Left renal pelvis (tissue), 4 donors: ENCODE results near the gene LHX3. TPM values are rescaled to one million over a fixed set of nuclear protein-coding genes. Genes with fewer than 3 reads are reported as not detected.

Experiments
- DNase-seq, 4 donors: peaks; one replicate each; pipeline ENCODE4 v3.0.0-alpha.2; 2013; ENCODE audit warnings: low read depth in 4 of 4, low spot score in 3 of 4
- polyA plus RNA-seq, 4 donors: library from polyadenylated mRNA; unstranded; fragments of 120-200 nt; gene quantifications; one replicate each; pipeline ENCODE4 v1.2.1, GENCODE V29; 2013; ENCODE audit not compliant: insufficient read length in 4 of 4

Gene LHX3
- polyA plus RNA-seq, 4 donors, result not detected

DNA sequence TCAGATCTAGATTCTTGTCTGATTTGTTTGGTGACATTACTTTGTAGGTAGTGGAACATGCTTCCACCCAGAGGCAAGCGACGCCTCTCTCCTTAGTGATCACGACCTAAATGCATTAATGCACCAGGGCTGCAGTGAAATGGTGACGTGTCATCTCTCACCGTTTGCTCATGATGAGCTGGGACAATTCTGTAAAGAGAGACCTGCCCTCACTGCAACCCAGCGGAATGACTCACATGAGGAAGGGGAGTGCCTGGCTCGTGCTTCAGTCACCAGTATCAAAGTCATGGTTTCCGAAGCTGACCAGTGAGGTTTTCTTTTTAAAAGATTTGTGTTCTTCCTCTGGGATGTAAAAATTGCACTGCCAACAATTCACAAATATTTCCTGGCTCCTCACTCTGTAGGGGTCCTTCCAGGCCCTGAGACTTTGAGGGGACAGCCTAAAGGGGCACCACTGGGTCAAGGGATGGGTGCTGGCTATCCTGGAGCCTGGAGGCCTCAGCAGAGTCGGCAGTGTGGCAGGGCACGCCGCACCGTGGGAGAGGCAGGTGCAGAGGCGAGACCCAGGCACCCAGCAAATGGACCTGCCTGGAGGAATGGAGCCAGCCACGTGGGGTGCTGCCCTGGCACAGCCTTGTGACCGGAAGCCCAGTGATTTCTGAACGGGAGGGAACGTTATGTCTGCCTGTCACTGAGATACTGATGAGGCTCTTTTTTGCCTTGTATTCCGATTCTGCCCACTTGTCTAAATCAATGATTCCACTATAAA is 23.4 kb upstream of the LHX3 start:
- DNase-seq, result no peak

DNA sequence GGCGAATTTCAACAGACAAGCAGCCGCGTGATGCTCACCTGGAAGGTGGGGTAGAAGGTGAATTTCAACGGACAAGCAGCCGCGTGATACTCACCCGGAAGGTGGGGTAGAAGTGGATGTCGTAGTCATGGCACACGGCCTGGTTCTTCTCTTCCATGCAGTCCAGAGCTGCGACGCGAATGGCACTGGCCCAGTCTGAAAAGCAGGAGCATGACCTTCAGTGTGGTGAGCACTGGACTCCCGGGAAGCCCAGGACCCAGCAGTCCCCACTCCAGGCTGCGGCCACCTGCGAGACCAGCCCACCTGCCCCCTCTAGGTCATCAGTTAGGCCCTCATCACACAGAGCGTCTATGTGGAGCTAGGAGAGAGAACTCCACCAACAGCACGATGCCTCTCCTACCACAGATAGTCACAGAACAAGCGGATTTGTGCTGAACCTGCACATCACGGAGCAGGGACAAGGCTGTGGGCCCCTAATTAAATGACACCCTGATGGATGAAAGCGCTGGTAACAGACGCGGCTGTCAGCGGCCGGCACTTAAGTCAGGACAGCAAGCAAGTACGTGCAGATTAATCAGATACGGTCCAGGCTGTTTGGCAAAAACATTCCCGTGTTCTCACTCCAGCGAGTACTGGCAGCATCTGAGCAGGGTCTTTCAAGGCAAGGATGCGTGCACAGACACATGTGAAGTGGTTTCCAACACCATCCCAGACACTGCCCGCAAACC is 21.9 kb upstream of the LHX3 start:
- no peak for DNase-seq

DNA sequence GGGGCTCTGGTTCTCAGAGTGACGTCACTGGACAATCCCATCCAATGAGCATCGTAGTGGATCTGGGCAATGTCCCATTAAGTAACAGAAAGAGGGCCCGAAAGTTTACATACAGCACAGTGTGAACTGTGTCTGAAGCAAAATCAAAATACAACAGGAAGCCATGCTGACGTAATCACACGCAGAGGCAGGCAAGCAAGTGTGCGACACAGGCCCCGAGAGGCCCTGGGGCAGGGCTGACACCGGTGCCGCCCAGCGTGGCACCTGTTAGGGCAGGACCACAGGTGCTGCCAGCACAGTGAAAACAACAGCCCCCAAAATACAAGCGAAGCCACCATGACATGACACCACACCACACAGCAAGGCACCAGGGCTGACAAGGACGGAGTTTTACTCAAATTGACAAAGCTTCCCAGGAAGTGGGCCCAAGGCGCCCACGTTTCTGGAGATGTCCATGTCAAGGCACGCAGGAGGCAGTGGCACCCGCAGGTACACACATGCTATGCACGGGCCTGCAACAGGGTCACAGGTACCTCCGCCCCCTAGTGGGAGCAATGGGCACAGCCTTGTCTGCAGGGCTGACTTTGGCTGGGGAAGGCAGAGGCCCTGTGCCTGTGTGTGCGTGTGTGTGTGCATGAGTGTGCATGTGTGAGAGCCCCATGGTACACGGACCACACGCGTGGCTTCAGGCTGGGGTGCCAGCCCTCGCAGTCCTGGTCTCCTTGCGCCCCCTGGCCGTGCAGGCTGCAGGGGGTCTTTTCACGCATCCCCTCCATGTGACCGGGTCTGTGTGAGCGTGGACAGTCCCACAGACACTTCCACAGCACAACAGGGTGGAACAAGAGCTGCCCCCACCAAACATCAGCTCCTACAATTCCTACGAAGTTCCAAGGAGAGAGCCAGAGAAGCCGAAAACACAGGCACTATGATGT is 21.1 kb upstream of the LHX3 start:
- DNase-seq, result no peak

- DNase-seq, result no peak
Measured at GRCh38 chr9:136225366-136225747, 20.4 kb upstream of the LHX3 start.

DNA sequence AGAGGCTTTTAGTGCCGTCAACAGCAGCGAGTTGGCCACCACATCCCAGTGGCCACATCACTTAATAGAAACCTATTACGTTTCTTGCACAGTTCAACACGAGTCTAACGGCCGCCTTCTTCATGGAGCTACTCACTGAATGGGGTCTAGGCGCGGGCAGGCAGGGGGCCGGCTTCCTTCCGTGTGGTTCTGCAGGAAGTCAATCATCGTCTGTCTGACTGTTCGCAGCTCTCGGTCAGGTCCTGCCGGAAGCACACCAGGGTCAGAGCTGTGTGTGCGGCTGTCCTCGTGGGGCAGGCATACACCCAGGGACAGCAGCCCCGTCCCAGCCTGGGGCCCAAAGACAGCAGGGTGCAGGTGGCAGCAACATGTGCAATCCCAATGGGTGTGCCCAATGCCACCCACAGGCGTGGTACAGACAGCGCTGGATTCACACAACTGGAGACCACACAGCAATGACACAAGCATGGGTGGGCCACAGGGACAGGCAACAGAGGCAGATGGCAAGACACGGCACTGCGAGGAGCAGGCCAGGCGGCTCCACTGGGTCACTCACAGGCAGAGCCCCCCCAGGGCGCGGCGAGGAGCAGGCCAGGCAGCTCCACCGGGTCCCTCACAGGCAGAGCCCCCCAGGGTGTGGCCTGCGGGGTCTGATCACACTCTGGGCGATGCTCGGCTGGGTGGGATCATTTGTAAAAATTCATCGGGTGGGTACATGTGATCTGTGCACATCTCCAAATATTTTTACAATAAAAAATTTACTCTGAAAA is 19.1 kb upstream of the LHX3 start:
- no peak for DNase-seq

GRCh38 chr9:136222906-136223285 is 18.0 kb upstream of the LHX3 start:
- no peak for DNase-seq

DNA sequence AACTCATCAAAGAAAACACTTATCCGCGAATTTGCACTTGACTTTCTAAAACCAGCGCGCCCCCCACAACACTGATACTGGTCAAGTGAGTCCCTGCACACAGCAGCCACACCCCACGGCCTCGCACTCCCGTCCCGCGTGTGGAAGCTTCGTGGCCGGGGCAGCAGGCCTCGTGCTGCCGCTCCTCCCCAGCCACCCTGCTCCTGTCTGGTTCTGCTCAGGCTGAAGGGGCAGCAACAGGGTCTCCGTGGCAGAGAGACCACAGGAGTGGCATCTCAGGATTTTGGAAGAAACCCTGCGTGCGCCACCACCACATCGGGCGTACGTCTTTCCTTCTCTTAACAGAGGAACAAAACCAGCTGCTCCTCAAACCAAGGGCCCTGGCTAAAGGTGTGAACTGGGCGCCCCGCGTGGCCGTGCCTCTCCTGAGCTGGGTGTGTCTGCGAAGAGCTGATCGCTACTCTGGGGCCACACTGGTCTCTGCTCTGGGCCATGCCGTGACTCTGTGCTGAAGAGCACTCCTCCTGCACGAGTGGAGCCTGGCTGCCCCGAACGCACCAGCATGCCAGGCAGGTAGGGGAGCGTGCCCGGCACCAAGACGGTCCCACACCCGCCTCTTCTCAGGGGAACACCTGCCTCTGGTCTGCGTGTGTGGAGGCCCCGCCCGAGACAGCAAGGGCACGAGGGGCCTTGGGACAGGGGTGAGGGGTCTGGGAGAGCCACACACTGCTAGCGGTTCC is 17.4 kb upstream of the LHX3 start:
- no peak for DNase-seq

DNA sequence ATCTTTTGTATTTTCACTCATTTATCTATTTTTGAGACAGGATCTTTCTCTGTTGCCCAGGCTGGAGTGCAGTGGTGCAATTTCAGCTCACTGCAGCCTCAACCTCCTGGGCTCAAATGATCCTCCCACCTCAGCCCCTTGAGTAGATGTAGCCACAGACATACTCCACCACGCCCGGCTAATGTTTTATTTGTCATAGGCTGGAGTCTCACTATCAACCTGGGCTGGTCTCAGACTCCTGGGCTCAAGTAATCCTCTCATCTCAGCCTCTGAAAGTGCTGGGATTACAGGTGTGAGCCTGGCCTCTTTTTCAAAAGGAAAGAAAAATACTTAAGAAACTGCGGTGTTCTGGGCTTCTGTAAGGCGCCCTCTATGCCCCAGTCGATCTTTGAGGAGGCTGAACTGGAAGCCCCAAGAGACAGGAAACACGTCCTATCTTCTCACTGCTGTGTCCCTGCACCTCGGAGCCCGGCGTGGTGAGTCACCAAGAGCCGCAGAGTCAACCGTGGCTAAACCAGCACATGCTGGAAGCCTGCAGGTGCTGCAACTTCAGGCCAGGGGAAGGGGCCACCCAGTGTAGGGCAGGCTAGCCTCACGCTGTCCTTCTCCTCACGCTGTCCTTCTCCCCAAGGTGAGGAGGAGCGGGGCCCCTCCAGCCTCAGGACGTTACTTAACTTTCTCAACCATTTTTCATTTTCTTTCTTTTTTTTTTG is 15.2 kb upstream of the LHX3 start:
- DNase-seq, result no peak

DNA sequence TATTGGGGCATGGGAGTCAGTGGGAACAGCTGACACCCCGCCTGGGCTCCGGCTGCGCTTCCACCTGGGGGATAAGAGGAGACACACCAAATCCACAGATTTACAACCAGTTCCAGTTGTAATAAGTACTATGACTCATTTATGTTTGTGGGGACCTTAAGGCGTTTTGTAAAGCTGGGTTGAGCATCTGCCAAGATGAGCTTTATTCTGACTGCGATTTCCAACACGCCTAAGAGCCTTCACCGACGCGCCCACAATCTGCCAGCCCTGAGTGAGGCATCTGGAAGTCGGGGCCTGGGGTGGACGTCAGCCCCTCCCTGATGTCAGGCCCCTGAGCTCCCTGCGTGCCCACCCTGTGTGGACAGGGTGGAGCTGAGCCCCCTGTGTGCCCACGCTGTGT is 14.3 kb upstream of the LHX3 start:
- no peak for DNase-seq

DNA sequence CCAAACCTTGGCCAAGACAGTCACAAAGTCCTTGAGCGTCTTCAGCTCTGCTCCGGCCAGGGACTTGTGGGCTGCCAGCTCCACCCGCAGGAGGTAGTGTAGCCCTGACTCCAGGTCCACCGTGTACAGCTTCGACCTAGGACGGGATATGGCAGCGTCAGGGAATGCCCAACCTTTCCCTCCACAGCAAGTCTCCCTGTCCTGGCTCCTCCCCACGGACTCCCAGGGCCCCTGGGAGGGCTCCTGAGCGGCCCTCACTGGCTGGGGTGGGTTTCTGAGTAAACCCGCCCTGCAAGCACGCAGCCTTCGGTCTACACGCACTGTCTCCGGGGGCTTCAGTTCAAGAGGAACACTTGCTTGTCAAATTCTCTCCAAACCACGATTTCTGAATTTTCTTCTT is 13.7 kb upstream of the LHX3 start:
- DNase-seq, result no peak

DNA sequence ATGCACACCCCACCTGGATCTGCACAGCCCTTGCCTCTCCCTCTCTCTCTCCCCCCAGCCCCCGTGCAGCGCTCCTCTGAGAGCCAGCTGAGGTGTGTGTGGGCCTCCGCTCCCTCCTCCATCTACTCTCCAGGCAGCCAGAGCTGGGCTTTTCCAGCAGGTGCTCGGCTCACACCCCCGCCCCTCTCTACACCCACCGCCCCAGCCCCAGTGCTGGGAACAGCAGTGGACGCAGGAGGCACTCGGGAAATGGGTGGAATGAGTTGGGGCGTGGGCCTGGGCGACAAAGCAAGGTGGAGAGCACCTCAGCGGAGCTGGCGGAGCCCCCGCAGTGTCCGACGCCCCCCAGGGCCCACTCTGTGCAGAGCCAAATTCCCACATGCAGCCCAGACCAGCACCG is 13.3 kb upstream of the LHX3 start:
- no peak for DNase-seq

DNA sequence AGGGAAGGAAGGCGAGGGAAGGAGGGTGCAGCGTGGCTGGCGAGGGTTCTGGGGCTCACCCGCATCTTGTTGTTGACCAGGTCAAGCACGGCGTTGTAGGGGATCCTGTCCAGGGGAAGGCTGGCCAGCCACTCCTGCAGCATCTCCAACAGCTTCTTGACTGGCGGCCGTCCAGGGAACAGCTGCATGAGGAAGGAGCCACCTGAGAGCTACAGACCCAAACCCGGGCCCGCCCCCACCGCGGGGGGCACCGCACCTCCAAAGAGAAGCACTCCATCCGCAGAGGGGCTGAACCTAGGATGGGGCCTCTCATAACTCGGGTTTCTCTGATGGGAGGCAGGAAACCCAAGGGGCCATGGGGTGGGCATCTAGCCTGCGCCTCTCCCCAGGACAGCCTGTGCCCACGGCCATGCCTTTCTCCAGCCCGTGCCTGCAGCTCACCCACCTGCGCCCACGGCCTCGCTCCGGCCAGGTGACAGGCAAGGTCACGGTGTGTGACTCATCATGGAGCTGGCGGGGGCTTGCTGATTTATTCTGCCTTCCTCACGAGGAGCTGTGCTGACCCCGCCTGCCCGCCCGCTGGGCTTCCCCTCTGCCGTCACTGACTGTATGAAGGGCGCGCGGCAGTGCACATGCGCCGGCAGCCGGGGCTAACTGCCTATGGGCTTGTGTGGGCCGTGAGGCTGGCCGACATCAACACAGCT is 11.8 kb upstream of the LHX3 start:
- DNase-seq, result no peak

DNA sequence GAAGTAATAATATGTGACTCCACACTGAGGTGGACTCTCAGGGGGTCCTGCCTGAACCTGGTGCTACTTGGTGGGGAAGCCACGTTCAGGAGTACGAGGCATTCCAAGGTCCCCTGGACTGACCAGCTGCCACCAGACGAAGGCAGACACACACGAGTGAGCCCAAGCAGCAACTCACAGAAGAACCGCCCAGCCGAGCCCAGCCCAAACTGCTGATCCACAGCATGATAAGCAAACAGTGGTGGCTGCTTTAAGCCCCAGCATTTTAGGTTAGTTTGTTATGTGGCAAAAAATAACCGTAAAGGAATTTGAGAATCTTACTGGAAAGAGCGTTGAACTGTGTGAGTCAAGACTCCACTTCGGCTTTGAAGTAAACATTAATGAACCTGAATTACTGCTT is 8.8 kb upstream of the LHX3 start:
- DNase-seq, result no peak

- no peak for DNase-seq
Measured at GRCh38 chr9:136212345-136212950, 7.5 kb upstream of the LHX3 start.

GRCh38 chr9:136211441-136212344 is 6.8 kb upstream of the LHX3 start:
- DNase-seq, result no peak

- DNase-seq, result no peak
Measured at GRCh38 chr9:136211006-136211405, 6.1 kb upstream of the LHX3 start.

DNA sequence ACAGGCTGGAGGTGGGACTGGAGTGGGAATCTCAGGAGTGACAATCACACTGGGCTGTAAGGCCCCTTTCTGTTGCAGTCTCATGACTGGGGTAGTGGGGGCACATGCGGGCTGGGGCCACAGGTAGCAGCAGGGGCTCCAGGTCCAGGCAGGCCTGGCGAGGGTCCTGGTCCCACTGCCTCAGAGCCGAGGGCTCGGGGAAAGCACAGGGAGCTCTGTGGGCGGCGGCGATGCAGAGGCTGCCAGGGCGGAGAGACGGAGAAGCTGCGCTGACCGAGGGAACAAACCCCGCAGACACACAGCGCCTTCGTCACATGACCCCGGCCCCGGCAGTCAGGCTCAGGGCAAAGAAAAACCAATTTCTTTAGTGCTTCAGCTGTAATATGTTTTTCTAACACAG is 5.3 kb upstream of the LHX3 start:
- DNase-seq, result no peak
